GM18951 (cell line): ENCODE measurements around the gene ENTPD2.
"Not testable (repeated sequence)": the region's sequence is repeated elsewhere in the genome, so short reads cannot be mapped to it uniquely, and the experiment has no call there.

ENCODE experiments used
- POLR2A ChIP-seq: IDR thresholded peaks from 4 replicates; pipeline ENCODE4 v1.6.1; 2011; ENCODE audit warnings: mild to moderate bottlenecking; ENCODE audit not compliant: insufficient read length, insufficient read depth; ENCODE audit errors: extremely low read depth
- in situ Hi-C: fragments of 300-500 bp; cut with MboI; formaldehyde crosslinking; loops from one replicate; pipeline ENCODE4 v1.12.0; 2022; ENCODE audit warnings: low sequenced_read_pairs, mixed read lengths, inconsistent platforms; ENCODE audit not compliant: unreplicated experiment

The ENTPD2 gene

DNA sequence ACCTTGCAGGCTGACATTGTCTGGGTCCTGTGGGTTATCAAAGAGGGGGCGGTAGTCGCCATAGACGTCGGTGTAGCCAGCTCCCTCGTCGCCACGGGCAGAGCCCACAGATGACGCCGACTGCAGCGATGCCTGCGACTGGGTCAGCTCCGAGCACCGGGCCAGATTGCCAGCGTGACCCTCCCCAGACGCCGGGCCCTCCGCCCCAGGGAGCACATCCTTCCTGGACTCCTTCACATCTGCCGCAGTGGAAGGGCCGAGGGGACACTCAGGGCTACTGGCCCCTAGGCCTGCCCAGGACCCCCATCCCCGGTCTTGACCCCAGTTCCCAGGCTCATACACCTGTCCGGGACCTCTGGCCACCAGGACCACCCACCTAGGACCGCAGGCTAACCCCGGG, 39.7 kb downstream of the ENTPD2 start:
- in situ Hi-C loops: no loop called here
- no peak for TF ChIP-seq POLR2A

DNA sequence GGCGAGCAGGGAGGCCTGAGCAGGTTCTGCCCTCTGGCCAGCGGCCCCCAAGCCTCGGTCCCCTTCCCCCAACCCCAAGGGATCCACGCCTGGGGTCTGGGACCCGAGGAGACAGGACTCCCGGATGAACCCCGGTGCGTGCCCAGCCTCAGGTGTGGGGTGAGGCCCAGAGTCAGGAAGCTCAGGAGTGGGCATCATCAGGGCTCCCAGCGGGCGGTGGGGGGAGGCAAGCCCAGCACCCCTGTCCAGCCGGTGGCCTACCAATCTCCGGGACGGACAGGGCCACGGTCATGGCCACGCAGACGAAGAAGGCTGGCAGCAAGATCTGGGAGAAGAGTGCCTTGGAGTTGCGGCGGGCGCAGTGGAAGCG, 40.3 kb downstream of the ENTPD2 start:
- no peak for TF ChIP-seq POLR2A
- in situ Hi-C loops: no loop called here

DNA sequence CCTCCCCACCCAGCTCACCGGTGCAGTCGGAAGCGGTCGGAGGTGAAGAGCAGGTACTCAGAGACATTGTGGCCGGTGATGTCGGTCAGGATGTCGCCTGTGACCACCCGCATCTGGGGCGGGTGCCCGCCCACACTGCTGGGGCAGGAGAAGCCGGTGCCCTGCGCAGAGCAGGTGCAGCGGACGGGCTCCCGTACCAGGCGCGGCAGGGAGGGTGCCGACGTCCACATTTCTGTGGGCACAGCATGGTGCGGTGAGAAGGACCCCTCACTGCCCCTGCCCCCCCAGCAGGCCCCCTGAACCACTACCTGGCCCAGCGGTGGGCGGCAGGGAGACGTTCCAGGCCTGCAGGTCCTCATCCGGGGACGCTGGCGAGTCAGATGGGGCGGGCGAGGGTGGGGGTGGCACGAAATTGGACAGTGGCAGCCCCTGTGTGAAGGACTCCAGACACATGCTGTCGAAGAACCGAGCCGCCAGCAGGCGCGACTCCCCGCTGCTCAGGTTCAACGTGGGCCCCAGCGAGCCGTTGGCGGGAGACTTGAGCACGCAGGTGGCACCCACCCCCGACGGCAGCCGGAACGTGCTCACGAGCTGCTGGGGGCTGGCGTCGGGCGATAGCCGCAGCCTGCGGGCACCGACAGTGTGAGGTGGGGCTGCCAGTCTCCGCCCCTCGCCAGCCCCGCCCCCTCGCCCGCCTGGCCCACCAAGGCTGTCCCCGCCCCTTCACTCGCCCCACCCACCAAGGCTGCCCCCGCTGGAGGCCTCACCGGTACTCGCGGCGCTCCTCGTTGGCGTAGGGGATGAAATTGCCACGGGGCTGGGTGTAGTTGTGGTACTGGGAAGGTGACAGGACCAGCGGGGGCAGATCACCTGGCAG, 40.9 kb downstream of the ENTPD2 start:
- in situ Hi-C loops: no loop called here
- no peak for TF ChIP-seq POLR2A

GRCh38 chr9:137011907-137012675, 41.8 kb downstream of the ENTPD2 start:
- in situ Hi-C loops: no loop called here
- TF ChIP-seq POLR2A: no peak

- no peak for TF ChIP-seq POLR2A
- in situ Hi-C loops: no loop called here
These were observed 42.7 kb downstream of the ENTPD2 start for GRCh38 chr9:137011156-137011555.

- in situ Hi-C loops: no loop called here
These were observed 43.7 kb downstream of the ENTPD2 start for GRCh38 chr9:137009938-137010732.

DNA sequence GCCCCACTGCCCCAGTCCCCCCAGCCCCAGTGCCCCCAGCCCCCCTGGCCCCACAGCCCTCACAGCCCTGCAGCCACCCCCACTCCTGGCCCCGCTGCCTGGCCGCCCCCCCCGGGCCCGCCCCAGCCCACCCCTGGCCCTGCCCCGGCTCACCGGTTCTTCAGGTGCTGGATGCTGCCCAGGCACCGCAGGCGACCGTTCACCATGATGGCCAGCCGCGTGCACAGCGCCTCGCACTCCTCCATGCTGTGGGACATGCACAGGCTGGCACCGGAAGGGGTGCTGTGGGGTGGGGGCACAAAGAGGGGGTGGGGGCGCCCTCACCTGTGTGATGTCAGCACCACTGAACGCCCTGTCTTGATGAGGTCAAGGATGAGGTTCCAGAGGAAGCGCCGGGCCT, 44.6 kb downstream of the ENTPD2 start:
- in situ Hi-C loops: no loop called here
- TF ChIP-seq POLR2A: no peak

More at GRCh38 chr9:137009938-137010732, 43.7 kb downstream of the ENTPD2 start:
- no peak for TF ChIP-seq POLR2A

DNA sequence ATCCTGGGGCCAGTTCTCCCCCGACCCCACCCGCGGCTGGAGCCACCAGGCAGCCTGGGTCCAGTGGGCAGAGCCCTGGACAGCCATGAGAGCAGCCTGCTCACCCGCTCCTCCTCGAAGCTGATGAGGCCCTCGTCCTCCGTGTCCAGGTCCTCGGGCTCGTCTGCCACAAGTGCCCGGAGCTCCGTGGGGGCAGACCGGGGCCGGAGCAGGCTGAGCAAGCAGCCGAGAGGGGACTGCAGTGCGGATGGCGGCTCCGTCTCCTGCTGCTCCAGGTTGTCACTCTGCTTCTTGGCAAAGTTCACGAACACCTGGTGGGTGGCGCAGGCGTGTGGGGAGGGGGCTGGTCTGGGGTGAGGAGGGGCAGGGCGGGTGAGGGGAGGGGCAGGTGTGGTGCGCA, 45.5 kb downstream of the ENTPD2 start:
- no peak for TF ChIP-seq POLR2A
- in situ Hi-C loops: no loop called here

GRCh38 chr9:137007816-137008270, 46.0 kb downstream of the ENTPD2 start:
- TF ChIP-seq POLR2A: no peak

DNA sequence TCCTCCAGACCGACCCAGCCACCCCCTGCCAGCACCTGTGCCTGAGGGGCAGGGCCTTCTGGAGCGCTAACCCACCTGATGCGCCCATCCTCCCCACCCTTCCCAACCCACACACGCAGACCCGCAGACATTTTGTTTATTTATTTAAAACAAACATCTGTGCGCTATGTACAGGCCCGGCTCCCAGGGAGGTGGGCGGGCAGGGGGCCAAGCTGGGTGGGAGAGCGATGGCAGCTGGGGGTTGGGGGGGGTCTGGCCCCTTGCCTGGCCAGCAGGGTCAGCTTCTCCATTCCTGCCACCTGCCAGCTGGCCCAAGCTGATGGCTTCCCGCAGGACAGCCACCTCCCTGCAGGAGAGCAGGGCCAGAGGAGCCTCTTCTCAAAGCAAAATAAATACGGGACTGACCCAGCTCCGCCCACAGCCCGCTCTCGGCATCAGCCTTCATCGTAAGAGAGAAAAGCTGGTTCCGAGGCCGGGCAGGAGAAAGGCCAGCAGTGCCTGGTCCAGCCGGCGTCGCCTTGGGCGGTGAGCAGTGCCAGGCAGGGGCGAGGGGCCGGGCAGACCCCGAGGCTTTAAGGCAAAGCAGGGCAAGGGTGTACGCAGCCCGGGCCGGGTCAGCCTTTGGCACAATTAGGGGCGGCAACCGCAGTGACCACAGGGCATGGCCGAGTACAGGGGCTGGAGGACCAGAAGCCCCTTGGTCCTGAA, 46.6 kb downstream of the ENTPD2 start:
- no peak for TF ChIP-seq POLR2A
- in situ Hi-C loops: no loop called here

More at GRCh38 chr9:137007816-137008270, 46.0 kb downstream of the ENTPD2 start:
- in situ Hi-C loops: no loop called here

DNA sequence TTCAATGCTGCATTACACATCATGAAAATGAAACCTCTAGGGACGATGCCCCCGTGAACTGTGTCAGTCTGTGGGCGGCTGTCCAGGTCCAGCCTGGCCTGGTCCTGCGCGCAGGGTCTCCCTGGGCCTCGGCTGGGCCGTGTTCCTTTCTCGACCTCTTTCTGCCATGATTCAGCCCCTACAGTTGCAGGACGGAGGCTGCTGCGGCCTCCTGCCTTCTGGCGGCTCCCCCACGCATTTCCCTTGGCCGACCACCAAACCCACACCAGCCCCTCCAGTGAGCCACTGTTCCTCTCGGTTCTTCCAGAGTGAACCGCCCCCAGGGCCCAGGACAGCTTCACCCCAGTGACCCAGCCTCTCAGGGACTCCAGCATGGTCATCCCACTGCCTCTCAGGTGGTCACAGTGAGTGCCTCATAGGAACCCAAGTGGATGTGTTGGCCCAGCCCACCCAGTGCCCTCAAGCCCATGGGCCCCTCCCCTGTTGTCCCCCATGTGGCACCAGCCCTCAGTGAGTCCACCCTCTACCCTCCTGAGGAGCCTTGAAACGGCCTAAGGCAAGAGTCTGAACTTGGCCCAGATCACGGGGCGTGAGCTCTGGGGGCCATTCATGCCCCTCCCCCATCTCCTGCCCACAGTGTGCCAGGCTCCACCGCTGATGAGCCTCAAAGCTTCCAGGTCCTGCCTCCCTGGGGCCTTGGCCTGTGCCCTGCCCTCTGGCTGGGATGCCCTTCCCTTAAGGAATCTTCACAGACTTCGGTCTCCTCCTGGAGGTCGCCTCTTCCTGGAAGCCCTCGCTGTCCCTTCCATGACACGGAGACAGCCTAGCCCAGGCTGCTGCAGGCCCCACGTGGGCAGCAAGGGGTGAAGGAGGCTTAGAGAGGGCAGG, 47.5 kb downstream of the ENTPD2 start:
- in situ Hi-C loops: no loop called here
- TF ChIP-seq POLR2A: no peak

- in situ Hi-C loops: not testable (repeated sequence)
These were observed 49.6 kb downstream of the ENTPD2 start for GRCh38 chr9:137004285-137004684.
